GM18505 (cell line): ENCODE results near the gene SLC25A1.

Experiments
- ATAC-seq: cut with Tn5 transposase; IDR thresholded peaks from one replicate; pipeline ENCODE4 v1.9.1; 2021; ENCODE audit not compliant: unreplicated experiment
- POLR2A ChIP-seq: IDR thresholded peaks from 4 replicates; pipeline ENCODE4 v1.6.1; 2011; ENCODE audit warnings: borderline replicate concordance; ENCODE audit not compliant: insufficient read depth, insufficient read length; ENCODE audit errors: extremely low read depth

SLC25A1 gene

GRCh38 chr22:19181786-19182471, 3.4 kb upstream of the SLC25A1 start:
- TF ChIP-seq POLR2A: no peak

GRCh38 chr22:19180740-19181410, 2.3 kb upstream of the SLC25A1 start:
- ATAC-seq: no peak
- TF ChIP-seq POLR2A: no peak

More at GRCh38 chr22:19181786-19182471, 3.4 kb upstream of the SLC25A1 start:
- no peak for ATAC-seq

GRCh38 chr22:19180234-19180633, 1.7 kb upstream of the SLC25A1 start:
- TF ChIP-seq POLR2A: no peak
- no peak for ATAC-seq

- no peak for TF ChIP-seq POLR2A
- peak; percentile 34 for ATAC-seq
Observed at GRCh38 chr22:19179497-19180048, 1.0 kb upstream of the SLC25A1 start.

- ATAC-seq: peak; percentile 36
- no peak for TF ChIP-seq POLR2A
Observed at GRCh38 chr22:19178065-19178656, 375 bp downstream of the SLC25A1 start.

- no peak for TF ChIP-seq POLR2A
- no peak for ATAC-seq
Observed at GRCh38 chr22:19177164-19178064, 1.1 kb downstream of the SLC25A1 start.

GRCh38 chr22:19176732-19177131, 1.8 kb downstream of the SLC25A1 start:
- peak; percentile 19 for TF ChIP-seq POLR2A
- no peak for ATAC-seq

- no peak for ATAC-seq
Observed at GRCh38 chr22:19176175-19176643, 2.3 kb downstream of the SLC25A1 start.

GRCh38 chr22:19175602-19176174, 2.8 kb downstream of the SLC25A1 start:
- no peak for ATAC-seq
- TF ChIP-seq POLR2A: no peak

More at GRCh38 chr22:19176175-19176643, 2.3 kb downstream of the SLC25A1 start:
- no peak for TF ChIP-seq POLR2A

GRCh38 chr22:19175026-19175601, 3.4 kb downstream of the SLC25A1 start:
- no peak for ATAC-seq
- no peak for TF ChIP-seq POLR2A

- no peak for TF ChIP-seq POLR2A
- no peak for ATAC-seq
Observed at GRCh38 chr22:19174106-19175025, 4.2 kb downstream of the SLC25A1 start.
